ENCODE results near the gene DAP3. TPM values are rescaled to one million over a fixed set of nuclear protein-coding genes. Genes with fewer than 3 reads are reported as not detected.
A peak's percentile ranks its signal among the peaks of the same experiment; 100 is the strongest.
"Not testable (repeated sequence)": the region's sequence is repeated elsewhere in the genome, so short reads cannot be mapped to it uniquely, and the experiment has no call there.

DAP3 gene
- total and polyA plus RNA-seq, 12 donors: 82.3 to 141 (median 113) TPM

DNA sequence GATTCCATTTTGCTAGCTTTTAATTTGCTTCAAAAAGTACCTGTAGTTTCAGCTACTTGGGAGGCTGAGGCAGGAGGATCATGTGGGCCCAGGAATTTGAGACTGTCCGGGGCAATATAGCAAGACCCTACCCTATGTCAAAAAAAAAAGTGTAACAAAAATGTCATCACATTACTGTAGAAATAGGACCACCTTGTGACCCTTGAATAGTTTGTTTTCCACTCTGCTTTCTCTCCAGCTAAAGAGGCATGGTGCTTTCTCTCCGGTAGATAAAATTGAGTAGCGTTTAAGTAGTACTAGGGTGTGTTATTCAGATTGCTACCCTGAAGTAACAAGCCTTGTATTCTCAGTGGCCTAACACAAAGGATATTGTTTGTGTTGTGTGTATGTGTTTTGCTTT, 23.7 kb downstream of the DAP3 start:
- intact Hi-C loops (cut with DNase I); H3K27ac ChIP-seq; H3K4me3 ChIP-seq; H3K9me3 ChIP-seq; DNase-seq; H3K27me3 ChIP-seq: not testable (repeated sequence)
- peaks cover 0 to 75% (median 4%) of the 10 kb centered on the region in 9 donors for H3K36me3 ChIP-seq
- ATAC-seq: peak in 3 of 8 donors; percentile 37 to 74 (median 44)
- TF ChIP-seq, protein P1, sequence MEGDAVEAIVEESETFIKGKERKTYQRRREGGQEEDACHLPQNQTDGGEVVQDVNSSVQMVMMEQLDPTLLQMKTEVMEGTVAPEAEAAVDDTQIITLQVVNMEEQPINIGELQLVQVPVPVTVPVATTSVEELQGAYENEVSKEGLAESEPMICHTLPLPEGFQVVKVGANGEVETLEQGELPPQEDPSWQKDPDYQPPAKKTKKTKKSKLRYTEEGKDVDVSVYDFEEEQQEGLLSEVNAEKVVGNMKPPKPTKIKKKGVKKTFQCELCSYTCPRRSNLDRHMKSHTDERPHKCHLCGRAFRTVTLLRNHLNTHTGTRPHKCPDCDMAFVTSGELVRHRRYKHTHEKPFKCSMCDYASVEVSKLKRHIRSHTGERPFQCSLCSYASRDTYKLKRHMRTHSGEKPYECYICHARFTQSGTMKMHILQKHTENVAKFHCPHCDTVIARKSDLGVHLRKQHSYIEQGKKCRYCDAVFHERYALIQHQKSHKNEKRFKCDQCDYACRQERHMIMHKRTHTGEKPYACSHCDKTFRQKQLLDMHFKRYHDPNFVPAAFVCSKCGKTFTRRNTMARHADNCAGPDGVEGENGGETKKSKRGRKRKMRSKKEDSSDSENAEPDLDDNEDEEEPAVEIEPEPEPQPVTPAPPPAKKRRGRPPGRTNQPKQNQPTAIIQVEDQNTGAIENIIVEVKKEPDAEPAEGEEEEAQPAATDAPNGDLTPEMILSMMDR (IDR thresholded peaks at IDR 0.05): peak in 5 of 9 donors; percentile 10 to 33 (median 21)
- H3K4me1 ChIP-seq: peaks cover 2 to 13% (median 8%) of the 10 kb centered on the region in 9 donors
- 61 to 76% methylated on average over 3 of the region's 3 CpGs for WGBS, 2 donors

DNA sequence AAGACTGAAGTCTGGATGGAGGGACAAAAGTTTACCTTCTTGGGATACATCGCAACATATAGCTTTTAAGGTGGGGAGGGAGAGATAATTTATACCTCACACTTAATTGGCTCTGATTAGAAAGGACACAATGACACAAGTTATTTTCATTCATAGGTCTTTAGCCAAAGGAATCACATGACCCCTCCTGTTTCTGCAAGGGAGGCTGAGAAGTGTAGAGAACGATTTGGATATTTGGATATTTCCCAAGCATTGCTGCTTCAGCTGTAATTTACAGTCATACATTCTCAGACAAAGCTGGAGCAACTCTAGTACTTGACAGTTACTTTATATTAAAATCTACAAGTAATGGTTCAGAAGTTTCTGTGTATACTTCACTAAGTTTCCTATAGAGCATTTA, 24.2 kb downstream of the DAP3 start:
- intact Hi-C loops (cut with DNase I): no loop called here
- Histone ChIP-seq H3K9me3 (peaks cover 0 to 4% (median 0%) of the 10 kb centered on the region in 11 donors), H3K4me3 (no peak overlapping the region), H3K4me1 (peaks cover under 1 to 13% (median 8%) of the 10 kb centered on the region in 9 donors), H3K36me3 (peaks cover 0 to 80% (median 4%) of the 10 kb centered on the region in 9 donors), H3K27ac (no peak overlapping the region), H3K27me3 (no peaks in the 10 kb centered on the region)
- TF ChIP-seq, protein P1 (IDR thresholded peaks at IDR 0.05): no peak
- ATAC-seq: peak in 6 of 8 donors; percentile 44 to 74 (median 58)
- DNase-seq: no peak
- WGBS, 2 donors: 44 to 53% methylated on average over 2 of the region's 2 CpGs

DNA sequence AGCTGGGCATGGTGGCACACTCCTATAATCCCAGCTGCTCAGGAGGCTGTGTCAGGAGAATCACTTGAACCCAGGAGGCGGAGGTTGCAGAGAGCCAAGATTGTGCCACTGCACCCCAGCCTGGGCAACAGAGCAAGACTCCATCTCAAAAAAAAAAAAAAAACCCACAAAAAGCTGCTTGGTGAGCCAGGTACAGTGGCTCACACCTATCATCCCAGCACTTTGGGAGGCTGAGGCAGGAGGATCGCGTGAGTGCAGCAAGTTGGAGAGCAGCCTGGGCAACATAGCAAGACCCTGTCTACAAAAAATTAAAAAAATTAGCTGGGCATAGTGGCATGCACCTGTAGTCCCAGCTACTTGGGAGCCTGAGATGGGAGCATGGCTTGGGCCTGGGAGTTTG, 26.2 kb downstream of the DAP3 start:
- DNase-seq; H3K4me3 ChIP-seq; intact Hi-C loops (cut with DNase I); ATAC-seq; H3K27me3 ChIP-seq; H3K9me3 ChIP-seq; H3K27ac ChIP-seq: not testable (repeated sequence)
- peaks cover 0 to 88% (median 4%) of the 10 kb centered on the region in 9 donors for H3K36me3 ChIP-seq
- H3K4me1 ChIP-seq: peaks cover 0 to 13% (median 8%) of the 10 kb centered on the region in 9 donors
- WGBS, 2 donors: 98 to 99% methylated on average over 3 of the region's 3 CpGs

DNA sequence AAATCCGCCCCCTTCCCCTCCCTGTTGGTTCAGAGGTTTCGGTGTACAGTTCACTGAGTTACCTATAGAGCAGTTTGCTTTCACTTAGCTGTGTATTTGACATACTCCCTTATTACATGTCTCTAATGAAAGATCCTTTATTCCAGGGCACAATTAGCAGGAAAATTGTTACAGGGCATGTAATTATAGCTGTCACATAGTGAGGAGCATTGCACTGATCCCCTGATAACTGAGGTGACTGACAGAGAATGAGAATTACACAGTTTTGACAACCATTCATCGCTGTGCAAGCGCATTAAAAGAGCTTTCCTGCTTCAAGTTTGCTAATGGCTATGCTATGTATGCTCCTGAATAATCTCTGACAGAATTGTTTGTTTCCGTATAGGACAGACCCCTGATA, 26.9 kb downstream of the DAP3 start:
- H3K27ac ChIP-seq: no peak overlapping the region
- WGBS, 2 donors: 95 to 97% methylated on average over 5 of the region's 5 CpGs
- peaks cover 0 to 13% (median 8%) of the 10 kb centered on the region in 9 donors for H3K4me1 ChIP-seq
- no peaks in the 10 kb centered on the region for H3K9me3 ChIP-seq
- H3K36me3 ChIP-seq: peaks cover 0 to 88% (median 4%) of the 10 kb centered on the region in 9 donors
- H3K27me3 ChIP-seq: no peaks in the 10 kb centered on the region
- TF ChIP-seq, protein P1 (IDR thresholded peaks at IDR 0.05): no peak
- no peak overlapping the region for H3K4me3 ChIP-seq
- intact Hi-C loops (cut with DNase I): no loop called here
- ATAC-seq: no peak
- DNase-seq: no peak

DNA sequence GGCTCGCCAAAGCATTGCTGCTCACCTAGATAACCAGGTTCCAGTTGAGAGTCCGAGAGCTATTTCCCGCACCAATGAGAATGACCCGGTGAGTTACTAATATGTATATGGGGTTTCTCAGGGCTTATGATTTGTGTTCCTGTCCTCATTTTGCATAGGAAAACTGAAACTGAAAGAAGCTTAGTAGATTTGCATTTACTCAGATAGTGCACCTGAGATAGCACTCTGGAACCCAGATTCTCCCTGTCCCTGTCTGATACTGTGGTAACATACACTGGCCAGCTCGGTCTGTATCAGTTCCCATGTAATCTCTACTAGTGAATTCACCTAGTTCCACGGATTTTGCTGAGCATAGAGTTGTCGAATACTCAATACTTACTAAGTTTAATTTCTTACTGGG, 28.1 kb downstream of the DAP3 start:
- Histone ChIP-seq H3K9me3 (no peaks in the 10 kb centered on the region), H3K27ac (no peak overlapping the region), H3K27me3 (no peaks in the 10 kb centered on the region), H3K36me3 (peaks cover 0 to 89% (median 7%) of the 10 kb centered on the region in 9 donors), H3K4me1 (peaks cover 0 to 13% (median 8%) of the 10 kb centered on the region in 9 donors), H3K4me3 (no peak overlapping the region)
- intact Hi-C loops (cut with DNase I): no loop called here
- 95 to 98% methylated on average over 7 of the region's 7 CpGs for WGBS, 2 donors
- TF ChIP-seq, protein P1 (IDR thresholded peaks at IDR 0.05): no peak
- ATAC-seq (no peak), DNase-seq (no peak)

DNA sequence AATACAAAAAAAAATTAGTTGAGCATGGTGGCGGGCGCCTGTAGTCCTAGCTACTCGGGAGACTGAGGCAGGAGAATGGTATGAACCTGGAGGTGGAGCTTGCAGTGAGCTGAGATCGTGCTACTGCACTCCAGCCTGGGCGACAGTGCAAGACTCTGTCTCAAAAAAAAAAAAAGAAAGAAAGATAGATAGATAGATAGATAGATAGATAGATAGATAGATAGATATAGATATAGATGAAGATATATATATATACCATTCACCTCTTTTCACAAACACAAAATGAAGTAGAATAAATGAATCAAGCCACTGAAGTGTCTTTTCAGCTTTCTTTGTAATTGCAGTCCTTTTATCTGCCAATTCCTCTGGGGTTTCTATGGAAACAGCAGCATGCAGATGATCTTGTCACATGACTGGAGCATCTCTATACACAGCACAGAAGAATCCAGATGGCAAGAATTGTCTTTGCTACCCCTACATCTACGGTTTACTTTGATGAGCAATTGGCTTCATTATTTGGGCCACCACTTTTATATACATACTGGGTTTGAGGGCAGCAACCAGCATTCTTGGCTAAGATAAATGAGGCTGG, 29.7 kb downstream of the DAP3 start:
- 86 to 90% methylated on average over 6 of the region's 6 CpGs for WGBS, 2 donors
- H3K27ac ChIP-seq; ATAC-seq; H3K27me3 ChIP-seq; H3K9me3 ChIP-seq; DNase-seq; intact Hi-C loops (cut with DNase I); H3K4me1 ChIP-seq; H3K4me3 ChIP-seq: not testable (repeated sequence)
- peaks cover 0 to 89% (median 9%) of the 10 kb centered on the region in 9 donors for H3K36me3 ChIP-seq

Data from heart right ventricle (tissue), 16 donors.